Tibial artery (tissue), 4 donors: ENCODE data around the gene FHOD3.

Source experiments
- DNase-seq, 2 donors: peaks; one replicate each; pipeline ENCODE4 v3.0.0-alpha.2; 2019
- H3K27ac ChIP-seq, 2 donors: fragments of 200-600 bp; sonication (generic) in 1 of 2; 1 replicate in 1 of 2; 2 replicates in 1 of 2; pipeline ENCODE4 v1.5.1; 2018 to 2019; ENCODE audit warnings: mild to moderate bottlenecking in 1 of 2
- H3K27me3 ChIP-seq, 2 donors: fragments of 200-600 bp; sonication (generic) in 1 of 2; one replicate each; pipeline versions ENCODE4 v1.5.1 to v1.6.0; 2016 to 2019
- H3K36me3 ChIP-seq, 3 donors: fragments of 200-600 bp; sonication (generic) in 2 of 3; one replicate each; pipeline ENCODE4 v1.5.1; 2016 to 2019; ENCODE audit warnings: mild to moderate bottlenecking in 2 of 3
- H3K4me1 ChIP-seq, 4 donors: fragments of 200-600 bp; sonication (generic) in 2 of 4; 1 replicate in 3 of 4; 2 replicates in 1 of 4; pipeline ENCODE4 v1.5.1; 2016 to 2019
- H3K4me3 ChIP-seq, 2 donors: fragments of 200-600 bp; sonication (generic) in 1 of 2; 1 replicate in 1 of 2; 2 replicates in 1 of 2; pipeline ENCODE4 v1.5.1; 2018 to 2019; ENCODE audit warnings: mild to moderate bottlenecking in 2 of 2
- H3K9me3 ChIP-seq, 3 donors: fragments of 200-600 bp; sonication (generic) in 1 of 3; one replicate each; pipeline ENCODE4 v1.5.1; 2016 to 2019
- intact Hi-C: fragments of 100-400 bp; cut with DNase I; formaldehyde crosslinking; loops from one replicate; pipeline ENCODE4 v1.15.0; 2023; ENCODE audit warnings: low total_unique reads
- TF ChIP-seq, protein P1 (sequence below), 2 experiments: fragments of 200-600 bp in 1 of 2; fragments of 450-650 bp in 1 of 2; IDR thresholded peaks; one replicate each; pipeline ENCODE4 v1.5.1; 2017 to 2019; ENCODE audit warnings: antibody characterized with exemption in 2 of 2, mild to moderate bottlenecking in 1 of 2, moderate library complexity in 1 of 2

Gene FHOD3

DNA sequence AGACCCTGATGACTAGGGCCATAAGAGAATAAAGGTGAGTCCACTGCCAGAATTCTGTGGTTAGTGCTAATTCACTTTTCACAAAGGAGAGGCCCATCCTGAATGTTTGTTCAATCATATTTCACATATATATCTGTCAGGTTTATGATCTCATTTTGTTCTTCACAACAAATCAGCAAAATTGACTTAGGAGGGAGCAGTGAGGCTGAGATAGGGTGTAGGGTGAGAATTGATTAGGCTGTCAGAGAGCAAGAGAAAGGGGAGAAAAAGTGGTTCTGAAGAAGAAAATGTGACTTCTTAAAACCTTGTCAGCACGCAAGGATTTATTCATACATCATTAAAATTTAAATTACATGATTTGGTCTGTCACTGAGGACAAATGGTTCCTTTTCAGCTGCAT lies 117.7 kb downstream of the FHOD3 start:
- no peaks in the 10 kb centered on the region for H3K27me3 ChIP-seq
- H3K9me3 ChIP-seq, result no peaks in the 10 kb centered on the region
- no peak overlapping the region for H3K4me3 ChIP-seq
- no peak for DNase-seq
- TF ChIP-seq, protein P1, sequence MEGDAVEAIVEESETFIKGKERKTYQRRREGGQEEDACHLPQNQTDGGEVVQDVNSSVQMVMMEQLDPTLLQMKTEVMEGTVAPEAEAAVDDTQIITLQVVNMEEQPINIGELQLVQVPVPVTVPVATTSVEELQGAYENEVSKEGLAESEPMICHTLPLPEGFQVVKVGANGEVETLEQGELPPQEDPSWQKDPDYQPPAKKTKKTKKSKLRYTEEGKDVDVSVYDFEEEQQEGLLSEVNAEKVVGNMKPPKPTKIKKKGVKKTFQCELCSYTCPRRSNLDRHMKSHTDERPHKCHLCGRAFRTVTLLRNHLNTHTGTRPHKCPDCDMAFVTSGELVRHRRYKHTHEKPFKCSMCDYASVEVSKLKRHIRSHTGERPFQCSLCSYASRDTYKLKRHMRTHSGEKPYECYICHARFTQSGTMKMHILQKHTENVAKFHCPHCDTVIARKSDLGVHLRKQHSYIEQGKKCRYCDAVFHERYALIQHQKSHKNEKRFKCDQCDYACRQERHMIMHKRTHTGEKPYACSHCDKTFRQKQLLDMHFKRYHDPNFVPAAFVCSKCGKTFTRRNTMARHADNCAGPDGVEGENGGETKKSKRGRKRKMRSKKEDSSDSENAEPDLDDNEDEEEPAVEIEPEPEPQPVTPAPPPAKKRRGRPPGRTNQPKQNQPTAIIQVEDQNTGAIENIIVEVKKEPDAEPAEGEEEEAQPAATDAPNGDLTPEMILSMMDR (IDR thresholded peaks at IDR 0.05), result no peak
- intact Hi-C loops, result no loop called here
- H3K27ac ChIP-seq, result peak overlapping the region; percentile 59 to 66
- H3K4me1 ChIP-seq, result peaks cover 0 to 58% (median 20%) of the 10 kb centered on the region in 4 donors
- H3K36me3 ChIP-seq, result no peaks in the 10 kb centered on the region

DNA sequence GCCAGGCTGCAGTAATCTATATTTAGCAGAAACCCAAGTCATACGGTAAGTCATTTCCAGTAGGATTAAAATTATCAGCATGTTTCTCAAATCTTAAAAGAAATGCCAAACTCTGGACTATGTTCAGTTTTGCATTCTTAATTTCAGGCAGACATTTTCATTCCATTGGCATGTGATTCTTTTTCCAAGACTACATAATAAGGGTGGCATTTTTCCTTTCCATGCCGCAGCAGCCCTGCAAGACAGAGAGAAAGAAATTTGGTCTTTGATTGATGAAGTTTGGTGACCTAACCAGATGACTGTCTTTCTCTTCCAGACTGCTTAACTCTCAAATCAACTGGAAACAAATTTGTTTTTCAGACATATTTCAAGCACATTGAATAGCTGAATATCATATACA lies 118.1 kb downstream of the FHOD3 start:
- H3K4me1 ChIP-seq, result peaks cover 0 to 63% (median 25%) of the 10 kb centered on the region in 4 donors
- no peaks in the 10 kb centered on the region for H3K9me3 ChIP-seq
- H3K36me3 ChIP-seq, result no peaks in the 10 kb centered on the region
- peak overlapping the region; percentile 59 to 66 for H3K27ac ChIP-seq
- intact Hi-C loops, result no loop called here
- H3K4me3 ChIP-seq, result no peak overlapping the region
- TF ChIP-seq, protein P1 (IDR thresholded peaks at IDR 0.05), result no peak
- H3K27me3 ChIP-seq, result no peaks in the 10 kb centered on the region
- no peak for DNase-seq

DNA sequence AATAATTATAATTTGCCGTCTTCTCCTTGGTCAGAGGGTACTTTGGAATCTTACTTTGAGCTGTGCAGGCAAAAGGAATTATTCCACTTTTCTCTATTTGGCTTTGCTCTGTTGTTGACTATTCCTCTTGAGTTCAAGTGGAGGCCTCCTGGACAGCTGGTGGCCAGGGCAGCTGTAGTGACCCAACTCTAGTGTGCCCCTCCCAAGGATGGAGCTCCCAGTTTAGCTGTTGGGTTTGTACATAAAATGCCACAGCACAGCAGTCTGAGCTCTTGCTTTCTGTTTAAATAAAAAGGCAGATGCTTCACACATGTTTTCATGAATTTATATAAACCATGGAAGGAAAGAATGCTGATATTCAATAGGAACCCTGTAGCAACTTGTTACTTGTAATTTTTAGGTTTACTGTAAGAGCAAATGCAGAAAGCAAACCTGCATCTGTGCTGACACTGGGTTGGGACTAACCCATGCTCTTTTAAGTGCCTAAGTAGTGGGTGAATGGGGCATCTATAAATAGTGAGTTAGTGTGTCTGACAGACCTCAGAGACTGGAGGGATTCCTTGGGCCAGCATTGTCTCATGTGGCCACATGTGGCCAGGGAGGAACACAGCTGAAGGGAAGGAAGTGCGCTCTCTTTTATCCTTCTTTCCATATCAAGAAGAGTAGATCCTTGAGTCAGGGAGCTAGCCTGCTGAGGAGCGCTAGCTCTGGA lies 121.8 kb downstream of the FHOD3 start:
- peak overlapping the region; percentile 61 to 77 for H3K27ac ChIP-seq
- no peaks in the 10 kb centered on the region for H3K36me3 ChIP-seq
- TF ChIP-seq, protein P1 (IDR thresholded peaks at IDR 0.05), result no peak
- no peak overlapping the region for H3K4me3 ChIP-seq
- intact Hi-C loops, result no loop called here
- H3K4me1 ChIP-seq, result peaks cover 0 to 82% (median 40%) of the 10 kb centered on the region in 4 donors
- H3K27me3 ChIP-seq, result no peaks in the 10 kb centered on the region
- DNase-seq, result no peak
- no peaks in the 10 kb centered on the region for H3K9me3 ChIP-seq

DNA sequence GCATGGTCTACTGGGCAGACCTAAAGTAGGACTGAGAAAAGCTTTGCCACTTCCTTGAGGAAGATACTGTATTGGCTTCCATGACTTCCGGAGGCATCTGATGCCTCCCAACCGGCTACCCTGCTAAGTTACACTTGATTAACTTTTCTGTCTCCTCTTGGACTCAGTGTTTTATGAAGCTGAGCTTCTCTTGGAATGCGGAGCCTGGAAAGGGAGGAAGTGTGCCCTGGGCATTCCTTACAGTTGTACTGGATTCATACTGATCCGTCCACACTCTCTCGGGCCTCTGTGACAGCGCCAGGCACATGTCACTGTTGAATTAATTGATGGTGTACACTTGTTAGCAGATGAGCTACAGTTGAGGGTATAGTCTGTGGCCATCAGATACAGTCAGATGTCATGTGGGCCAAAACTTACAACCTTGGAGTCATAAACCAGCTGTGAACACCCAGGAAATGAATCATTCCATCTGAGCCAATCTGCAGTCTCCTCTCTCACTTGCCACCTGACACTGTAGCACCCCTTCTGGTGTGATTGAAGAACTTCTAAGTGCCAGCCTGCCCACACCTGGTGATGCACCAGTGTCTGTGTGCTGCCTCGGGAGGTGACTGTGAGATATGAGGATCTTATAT lies 122.5 kb downstream of the FHOD3 start:
- DNase-seq, result no peak
- no peaks in the 10 kb centered on the region for H3K27me3 ChIP-seq
- intact Hi-C loops, result no loop called here
- TF ChIP-seq, protein P1 (IDR thresholded peaks at IDR 0.05), result no peak
- H3K9me3 ChIP-seq, result no peaks in the 10 kb centered on the region
- no peak overlapping the region for H3K4me3 ChIP-seq
- no peaks in the 10 kb centered on the region for H3K36me3 ChIP-seq
- peaks cover 0 to 75% (median 39%) of the 10 kb centered on the region in 4 donors for H3K4me1 ChIP-seq
- H3K27ac ChIP-seq, result peak overlapping the region; percentile 61 to 77

DNA sequence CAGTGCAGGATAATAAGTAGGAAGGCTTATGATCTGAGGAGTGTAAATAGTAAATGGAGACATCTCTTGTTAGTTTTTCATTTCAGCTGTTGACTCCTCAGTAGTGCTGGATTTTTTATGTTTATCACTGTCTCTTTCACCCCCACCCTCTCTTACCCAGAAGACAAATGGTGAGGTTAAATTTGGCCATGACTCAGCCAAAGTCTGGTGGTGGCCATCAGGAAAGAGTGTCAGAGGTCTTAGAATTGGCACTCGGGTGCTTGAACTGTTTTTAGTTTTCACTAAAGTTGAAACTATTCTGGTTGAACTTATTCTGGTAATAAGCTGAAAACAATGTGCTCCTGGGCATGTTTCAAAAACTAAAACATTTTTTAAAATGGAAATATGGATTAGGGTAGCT lies 123.3 kb downstream of the FHOD3 start:
- Histone ChIP-seq H3K4me1 (peaks cover 0 to 67% (median 35%) of the 10 kb centered on the region in 4 donors), H3K9me3 (no peaks in the 10 kb centered on the region), H3K36me3 (no peaks in the 10 kb centered on the region), H3K27me3 (no peaks in the 10 kb centered on the region), H3K27ac (peak overlapping the region; percentile 61 to 77), H3K4me3 (no peak overlapping the region)
- DNase-seq, result no peak
- TF ChIP-seq, protein P1 (IDR thresholded peaks at IDR 0.05), result no peak
- intact Hi-C loops, result no loop called here
